Lung (tissue), 12 donors: Measurements from ENCODE around the gene PWWP2A. TPM values are rescaled to one million over a fixed set of nuclear protein-coding genes. Genes with fewer than 3 reads are reported as not detected.

ENCODE experiments used
- ATAC-seq: fragments of 200-7000 bp; cut with Tn5 transposase; one replicate; pipeline ENCODE4 v1.9.1; 2020; ENCODE audit warnings: moderate number of reproducible peaks; ENCODE audit not compliant: insufficient read depth, low FRiP score
- DNase-seq, 3 donors: peaks; one replicate each; pipeline ENCODE4 v3.0.0-alpha.2; 2013 to 2017
- H3K27ac ChIP-seq, 2 donors: one replicate each; pipeline ENCODE4 v1.5.1; 2013; ENCODE audit warnings: mild to moderate bottlenecking in 2 of 2, moderate library complexity in 2 of 2, control low read depth in 1 of 2, inconsistent platforms in 1 of 2, low read depth in 1 of 2, low read length in 1 of 2
- H3K27me3 ChIP-seq, 3 donors: one replicate each; pipeline ENCODE4 v1.5.1; 2013; ENCODE audit warnings: low read length in 2 of 3; ENCODE audit not compliant: control insufficient read depth in 3 of 3, insufficient read depth in 3 of 3
- H3K36me3 ChIP-seq, 4 donors: one replicate each; pipeline ENCODE4 v1.5.1; 2013; ENCODE audit warnings: low read length in 4 of 4, mild to moderate bottlenecking in 1 of 4, moderate library complexity in 1 of 4; ENCODE audit not compliant: control insufficient read depth in 4 of 4, insufficient read depth in 4 of 4
- H3K4me1 ChIP-seq, 5 donors: one replicate each; pipeline ENCODE4 v1.5.1; 2013; ENCODE audit warnings: low read length in 5 of 5, mild to moderate bottlenecking in 2 of 5, moderate library complexity in 1 of 5; ENCODE audit not compliant: control insufficient read depth in 5 of 5, insufficient read depth in 5 of 5
- H3K4me3 ChIP-seq: one replicate; pipeline ENCODE4 v1.5.1; 2013; ENCODE audit warnings: mild to moderate bottlenecking, control low read depth, moderate library complexity
- H3K9ac ChIP-seq, 2 donors: one replicate each; pipeline ENCODE4 v1.5.1; 2013; ENCODE audit warnings: low read length in 2 of 2, control low read depth in 1 of 2; ENCODE audit not compliant: insufficient read depth in 1 of 2
- H3K9me3 ChIP-seq, 4 donors: one replicate each; pipeline ENCODE4 v1.5.1; 2013; ENCODE audit warnings: low read length in 3 of 4, mild to moderate bottlenecking in 1 of 4, moderate library complexity in 1 of 4; ENCODE audit not compliant: control insufficient read depth in 4 of 4, insufficient read depth in 3 of 4
- CTCF ChIP-seq: IDR thresholded peaks from 2 replicates; pipeline ENCODE4 v1.5.1; 2012; ENCODE audit warnings: mild to moderate bottlenecking; ENCODE audit errors: control extremely low read depth, extremely low read depth
- WGBS, 2 donors: extraction: QIAGEN DNeasy Blood & Tissue Kit; methylation state at CpG; one replicate each; pipeline ENCODE4 v1.1.7; 2013; 5-methylcytosine and 5-hydroxymethylcytosine counted together
- polyA plus RNA-seq, 2 donors: library from polyadenylated mRNA; stranded (reverse); fragments of 200-250 nt; gene quantifications; one replicate each; pipeline ENCODE4 v1.2.1, GENCODE V29; 2013
- total RNA-seq, 2 donors: library from RNA; depleted of rRNA in 1 of 2; stranded (reverse); fragments of >200 nt in 1 of 2; gene quantifications; one replicate each; pipeline ENCODE4 v1.2.1, GENCODE V29; 2014 to 2021
- donor health status: control.
- donor health status: control.
- donor health status: Bipolar disorder and iron deficiency.
- donor health status: healthy.
- donor health status: DM: yes; HTN: yes; CAD: no.

The PWWP2A gene
- total and polyA plus RNA-seq, 4 donors = 7.9 to 49.0 (median 16.5) TPM

- H3K4me1 ChIP-seq = peaks cover 0 to 15% (median 0%) of the 10 kb centered on the region in 5 donors
- no peak for TF ChIP-seq CTCF
- ATAC-seq (no peak), DNase-seq (no peak)
- peaks cover 14 to 16% (median 16%) of the 10 kb centered on the region in 4 donors for H3K36me3 ChIP-seq
- H3K4me3 ChIP-seq = no peak overlapping the region
- no peaks in the 10 kb centered on the region for H3K9me3 ChIP-seq
- H3K27me3 ChIP-seq = no peaks in the 10 kb centered on the region
- no peak overlapping the region for H3K9ac ChIP-seq
- 66 to 80% methylated on average over 2 of the region's 2 CpGs for WGBS, 2 donors
- no peak overlapping the region for H3K27ac ChIP-seq
Measured at GRCh38 chr5:160096178-160096577, 23.1 kb downstream of the PWWP2A start.

GRCh38 chr5:160092960-160093707 is 26.1 kb downstream of the PWWP2A start:
- no peak for DNase-seq
- peaks cover 0 to 7% (median 0%) of the 10 kb centered on the region in 5 donors for H3K4me1 ChIP-seq
- no peak for TF ChIP-seq CTCF
- WGBS, 2 donors = 89 to 90% methylated on average over 11 of the region's 11 CpGs
- no peak overlapping the region for H3K9ac ChIP-seq
- H3K36me3 ChIP-seq = peaks cover 12 to 16% (median 15%) of the 10 kb centered on the region in 4 donors
- no peak overlapping the region for H3K27ac ChIP-seq
- H3K27me3 ChIP-seq = no peaks in the 10 kb centered on the region
- ATAC-seq = no peak
- no peak overlapping the region for H3K4me3 ChIP-seq
- H3K9me3 ChIP-seq = no peaks in the 10 kb centered on the region

- DNase-seq (no peak), ATAC-seq (no peak)
- 86 to 87% methylated on average over 7 of the region's 7 CpGs for WGBS, 2 donors
- Histone ChIP-seq H3K9me3 (no peaks in the 10 kb centered on the region), H3K27ac (no peak overlapping the region), H3K4me1 (peaks cover 0 to 5% (median 0%) of the 10 kb centered on the region in 5 donors), H3K9ac (no peak overlapping the region), H3K4me3 (no peak overlapping the region), H3K36me3 (peaks cover 12 to 16% (median 14%) of the 10 kb centered on the region in 4 donors), H3K27me3 (no peaks in the 10 kb centered on the region)
- no peak for TF ChIP-seq CTCF
Measured at GRCh38 chr5:160092514-160092913, 26.7 kb downstream of the PWWP2A start.
